Astrocyte of the spinal cord (primary cell): ENCODE results near the gene RNF208.
A peak's percentile ranks its signal among the peaks of the same experiment; 100 is the strongest.

Source experiments
- DNase-seq: peaks from one replicate; pipeline ENCODE4 v3.0.0; 2011; ENCODE audit warnings: low read depth, low spot score
- H3K4me3 ChIP-seq: 2 replicates; pipeline ENCODE4 v1.5.1; 2011; ENCODE audit warnings: low read depth, mild to moderate bottlenecking, low read length, moderate library complexity
- in situ Hi-C: cut with HindIII; loops from 2 replicates; pipeline ENCODE4 v1.10.0; 2017; ENCODE audit warnings: low sequenced_read_pairs
- TF ChIP-seq, protein P1 (sequence below): IDR thresholded peaks from 2 replicates; pipeline ENCODE4 v1.5.1; 2012; ENCODE audit warnings: low read depth, mild to moderate bottlenecking, low read length, inconsistent platforms

Gene RNF208

DNA sequence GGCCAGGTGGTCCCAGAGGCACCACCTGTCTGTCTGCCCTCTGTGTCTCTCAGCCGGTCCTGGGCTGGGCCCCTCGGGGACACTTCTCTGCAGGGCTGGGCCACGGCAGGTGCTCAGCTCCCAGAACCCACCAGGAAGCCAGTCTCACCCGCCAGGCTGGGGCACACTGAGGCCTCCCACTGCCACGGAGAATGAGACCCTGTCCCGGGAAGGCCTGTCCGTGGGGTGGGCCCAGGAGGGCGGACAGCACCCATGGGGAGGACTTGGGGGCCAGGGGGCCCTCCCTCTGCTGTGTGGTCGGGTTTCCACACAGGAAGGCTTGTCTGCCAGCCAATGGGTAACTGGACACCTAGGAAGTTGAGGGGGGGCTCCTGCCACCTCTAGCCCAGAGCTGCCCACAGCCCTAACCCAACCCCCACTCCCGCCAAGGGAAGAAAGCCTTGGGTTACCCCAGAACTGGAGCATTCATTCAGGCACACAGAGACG is 14.9 kb upstream of the RNF208 start:
- no peak overlapping the region for H3K4me3 ChIP-seq
- TF ChIP-seq, protein P1, sequence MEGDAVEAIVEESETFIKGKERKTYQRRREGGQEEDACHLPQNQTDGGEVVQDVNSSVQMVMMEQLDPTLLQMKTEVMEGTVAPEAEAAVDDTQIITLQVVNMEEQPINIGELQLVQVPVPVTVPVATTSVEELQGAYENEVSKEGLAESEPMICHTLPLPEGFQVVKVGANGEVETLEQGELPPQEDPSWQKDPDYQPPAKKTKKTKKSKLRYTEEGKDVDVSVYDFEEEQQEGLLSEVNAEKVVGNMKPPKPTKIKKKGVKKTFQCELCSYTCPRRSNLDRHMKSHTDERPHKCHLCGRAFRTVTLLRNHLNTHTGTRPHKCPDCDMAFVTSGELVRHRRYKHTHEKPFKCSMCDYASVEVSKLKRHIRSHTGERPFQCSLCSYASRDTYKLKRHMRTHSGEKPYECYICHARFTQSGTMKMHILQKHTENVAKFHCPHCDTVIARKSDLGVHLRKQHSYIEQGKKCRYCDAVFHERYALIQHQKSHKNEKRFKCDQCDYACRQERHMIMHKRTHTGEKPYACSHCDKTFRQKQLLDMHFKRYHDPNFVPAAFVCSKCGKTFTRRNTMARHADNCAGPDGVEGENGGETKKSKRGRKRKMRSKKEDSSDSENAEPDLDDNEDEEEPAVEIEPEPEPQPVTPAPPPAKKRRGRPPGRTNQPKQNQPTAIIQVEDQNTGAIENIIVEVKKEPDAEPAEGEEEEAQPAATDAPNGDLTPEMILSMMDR: no peak
- in situ Hi-C loops: no loop called here
- DNase-seq: no peak

GRCh38 chr9:137236238-137236935 is 14.3 kb upstream of the RNF208 start:
- in situ Hi-C loops: no loop called here
- TF ChIP-seq, protein P1: peak; percentile 100
- H3K4me3 ChIP-seq: no peak overlapping the region
- peak; percentile 73 for DNase-seq

DNA sequence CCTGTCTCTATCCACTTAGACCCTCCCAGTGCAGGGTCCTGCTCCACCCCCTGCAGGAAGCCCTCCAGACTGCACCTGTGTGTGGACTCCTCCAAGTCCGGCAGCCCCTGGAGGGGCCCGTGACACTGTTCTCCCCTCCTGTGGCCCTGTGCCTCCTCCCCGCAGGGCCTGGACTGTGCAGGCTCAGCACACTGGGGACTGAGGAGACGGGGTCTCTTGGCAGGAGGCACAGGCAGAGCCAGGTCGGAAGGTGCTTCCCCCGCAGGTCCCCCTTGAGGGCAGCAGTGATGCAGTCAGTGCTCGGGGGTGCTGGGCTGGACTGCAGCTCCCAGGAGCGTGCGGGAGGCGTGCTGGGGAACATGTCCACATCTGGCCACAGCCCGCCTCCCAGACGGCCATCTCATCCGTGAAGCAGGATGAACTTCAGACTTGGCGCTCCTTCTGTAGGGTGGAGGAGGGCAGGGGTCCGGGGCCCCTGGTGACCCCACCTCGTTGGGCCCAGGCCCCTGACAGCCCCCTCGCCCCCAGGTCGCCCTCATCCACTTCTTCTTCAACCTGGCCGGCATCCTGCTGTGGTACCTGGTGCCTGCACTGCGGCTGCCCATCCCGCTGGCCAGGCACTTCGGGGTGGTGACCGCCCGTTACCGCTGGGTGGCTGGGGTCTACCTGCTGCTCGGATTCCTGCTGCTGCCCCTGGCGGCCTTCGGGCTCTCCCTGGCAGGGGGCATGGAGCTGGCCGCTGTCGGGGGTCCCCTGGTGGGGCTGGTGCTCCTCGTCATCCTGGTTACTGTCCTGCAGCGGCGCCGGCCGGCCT is 13.6 kb upstream of the RNF208 start:
- H3K4me3 ChIP-seq: no peak overlapping the region
- in situ Hi-C loops: no loop called here
- TF ChIP-seq, protein P1: no peak
- DNase-seq: no peak

GRCh38 chr9:137234758-137235423 is 12.9 kb upstream of the RNF208 start:
- TF ChIP-seq, protein P1: no peak
- in situ Hi-C loops: no loop called here
- no peak for DNase-seq
- H3K4me3 ChIP-seq: no peak overlapping the region

DNA sequence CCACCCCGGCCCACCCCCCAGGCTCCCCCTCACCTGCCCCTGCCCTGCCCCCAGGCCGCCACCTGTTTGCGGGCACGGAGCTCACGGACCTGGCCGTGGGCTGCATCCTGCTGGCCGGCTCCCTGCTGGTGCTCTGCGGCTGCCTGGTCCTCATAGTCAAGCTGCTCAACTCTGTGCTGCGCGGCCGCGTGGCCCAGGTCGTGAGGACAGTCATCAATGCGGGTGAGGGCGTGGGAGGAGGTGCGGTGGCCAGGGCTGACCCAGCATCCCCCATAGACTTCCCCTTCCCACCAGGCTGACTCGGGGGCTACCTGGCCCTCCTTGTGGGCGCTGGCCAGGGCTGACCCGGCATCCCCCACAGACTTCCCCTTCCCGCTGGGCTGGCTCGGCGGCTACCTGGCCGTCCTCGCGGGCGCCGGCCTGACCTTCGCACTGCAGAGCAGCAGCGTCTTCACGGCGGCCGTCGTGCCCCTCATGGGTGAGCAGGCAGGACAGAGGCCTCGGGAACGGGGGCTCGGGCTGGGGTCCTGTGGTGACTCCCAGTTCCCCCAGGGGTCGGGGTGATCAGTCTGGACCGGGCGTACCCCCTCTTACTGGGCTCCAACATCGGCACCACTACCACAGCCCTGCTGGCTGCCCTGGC is 12.1 kb upstream of the RNF208 start:
- TF ChIP-seq, protein P1: no peak
- no peak overlapping the region for H3K4me3 ChIP-seq
- in situ Hi-C loops: no loop called here
- no peak for DNase-seq
